ENCODE data around the gene ADAMTS6. TPM values are rescaled to one million over a fixed set of nuclear protein-coding genes. Genes with fewer than 3 reads are reported as not detected.

Gene ADAMTS6
- total RNA-seq, 1 donor from 2014 or later = 0.78 TPM

- ATAC-seq (ENCODE audit: poor library complexity) (no peak), DNase-seq (no peak)
- intact Hi-C loops (cut with DNase I) = no loop called here
Observed at GRCh38 chr5:65475895-65476294, 5.8 kb downstream of the ADAMTS6 start.

- DNase-seq (no peak), ATAC-seq (ENCODE audit: poor library complexity) (no peak)
- intact Hi-C loops (cut with DNase I) = no loop called here
Observed at GRCh38 chr5:65475336-65475735, 6.4 kb downstream of the ADAMTS6 start.

- ATAC-seq (ENCODE audit: poor library complexity) (no peak), DNase-seq (no peak)
- intact Hi-C loops (cut with DNase I) = no loop called here
Observed at GRCh38 chr5:65474130-65474711, 7.5 kb downstream of the ADAMTS6 start.

GRCh38 chr5:65468633-65469032 is 13.1 kb downstream of the ADAMTS6 start:
- intact Hi-C loops (cut with DNase I) = no loop called here
- ATAC-seq (ENCODE audit: poor library complexity) (no peak), DNase-seq (no peak)

- intact Hi-C loops (cut with DNase I) = no loop called here
- no peak for DNase-seq
- ATAC-seq (ENCODE audit: poor library complexity) = no peak
Observed at GRCh38 chr5:65462139-65462705, 19.5 kb downstream of the ADAMTS6 start.

GRCh38 chr5:65461490-65461889 is 20.2 kb downstream of the ADAMTS6 start:
- no peak for ATAC-seq (ENCODE audit: poor library complexity)
- DNase-seq = no peak
- intact Hi-C loops (cut with DNase I) = no loop called here

- intact Hi-C loops (cut with DNase I) = no loop called here
- no peak for ATAC-seq (ENCODE audit: poor library complexity)
- DNase-seq = no peak
Observed at GRCh38 chr5:65459995-65460394, 21.7 kb downstream of the ADAMTS6 start.

- ATAC-seq (ENCODE audit: poor library complexity) (no peak), DNase-seq (no peak)
Observed at GRCh38 chr5:65455064-65455463, 26.7 kb downstream of the ADAMTS6 start.

GRCh38 chr5:65451436-65451835 is 30.3 kb downstream of the ADAMTS6 start:
- DNase-seq (no peak), ATAC-seq (ENCODE audit: poor library complexity) (no peak)
- intact Hi-C loops (cut with DNase I) = no loop called here

More at GRCh38 chr5:65455064-65455463, 26.7 kb downstream of the ADAMTS6 start:
- intact Hi-C loops (cut with DNase I) = no loop called here

GRCh38 chr5:65446682-65447081 is 35.0 kb downstream of the ADAMTS6 start:
- intact Hi-C loops (cut with DNase I) = no loop called here
- ATAC-seq (ENCODE audit: poor library complexity) = no peak

GRCh38 chr5:65441800-65442199 is 39.9 kb downstream of the ADAMTS6 start:
- intact Hi-C loops (cut with DNase I) = no loop called here
- no peak for ATAC-seq (ENCODE audit: poor library complexity)
- DNase-seq = no peak

More at GRCh38 chr5:65446682-65447081, 35.0 kb downstream of the ADAMTS6 start:
- no peak for DNase-seq

- DNase-seq (no peak), ATAC-seq (ENCODE audit: poor library complexity) (no peak)
- intact Hi-C loops (cut with DNase I) = no loop called here
Observed at GRCh38 chr5:65440456-65440855, 41.3 kb downstream of the ADAMTS6 start.

- intact Hi-C loops (cut with DNase I) = no loop called here
- DNase-seq (no peak), ATAC-seq (ENCODE audit: poor library complexity) (no peak)
Observed at GRCh38 chr5:65434122-65434521, 47.6 kb downstream of the ADAMTS6 start.

GRCh38 chr5:65426656-65427055 is 55.1 kb downstream of the ADAMTS6 start:
- intact Hi-C loops (cut with DNase I) = no loop called here

GRCh38 chr5:65423623-65424022 is 58.1 kb downstream of the ADAMTS6 start:
- intact Hi-C loops (cut with DNase I) = no loop called here
- DNase-seq = no peak
- no peak for ATAC-seq (ENCODE audit: poor library complexity)

More at GRCh38 chr5:65426656-65427055, 55.1 kb downstream of the ADAMTS6 start:
- DNase-seq = no peak
- ATAC-seq (ENCODE audit: poor library complexity) = no peak

GRCh38 chr5:65418661-65419060 is 63.1 kb downstream of the ADAMTS6 start:
- ATAC-seq (ENCODE audit: poor library complexity) (no peak), DNase-seq (no peak)
- intact Hi-C loops (cut with DNase I) = no loop called here

- intact Hi-C loops (cut with DNase I) = no loop called here
- ATAC-seq (ENCODE audit: poor library complexity) (no peak), DNase-seq (no peak)
Observed at GRCh38 chr5:65413822-65414221, 67.9 kb downstream of the ADAMTS6 start.

- intact Hi-C loops (cut with DNase I) = no loop called here
- ATAC-seq (ENCODE audit: poor library complexity) (no peak), DNase-seq (no peak)
Observed at GRCh38 chr5:65412842-65413241, 68.9 kb downstream of the ADAMTS6 start.

- no peak for ATAC-seq (ENCODE audit: poor library complexity)
- intact Hi-C loops (cut with DNase I) = no loop called here
- no peak for DNase-seq
Observed at GRCh38 chr5:65411356-65411755, 70.4 kb downstream of the ADAMTS6 start.

GRCh38 chr5:65395526-65396155 is 86.1 kb downstream of the ADAMTS6 start:
- intact Hi-C loops (cut with DNase I) = no loop called here
- DNase-seq (no peak), ATAC-seq (ENCODE audit: poor library complexity) (no peak)

All from Right ventricle myocardium superior (tissue), 1 donor.